GM23248 (cell line): ENCODE results near the gene NPHP4.

Source experiments
- EZH2 ChIP-seq: fragments of 200-600 bp; sonication (generic); IDR thresholded peaks from 2 replicates; pipeline ENCODE4 v1.6.1; 2018; ENCODE audit warnings: antibody characterized with exemption, mild to moderate bottlenecking; ENCODE audit not compliant: insufficient read depth, poor library complexity, severe bottlenecking
- EZH2phosphoT487 ChIP-seq: fragments of 200-600 bp; sonication (generic); IDR thresholded peaks from 2 replicates; pipeline ENCODE4 v1.6.1; 2018; ENCODE audit warnings: antibody characterized with exemption, moderate library complexity, mild to moderate bottlenecking, low read depth; ENCODE audit not compliant: insufficient read depth

GRCh38 chr1:5975133-5975880 is 16.9 kb downstream of the NPHP4 start:
- no peak for TF ChIP-seq EZH2phosphoT487
- no peak for TF ChIP-seq EZH2
